Stimulated activated CD8-positive, alpha-beta memory T cell treated with anti-CD3 and anti-CD28 coated beads, Interleukin-4, amount 100 ng/mL, for 4 hours (primary cell): ENCODE results near the gene SNX14.

ENCODE experiments used
- DNase-seq, 2 donors: peaks; one replicate each; pipeline ENCODE4 v3.0.0-alpha.2; 2020; ENCODE audit warnings: low read depth in 2 of 2, low spot score in 1 of 2

Gene SNX14

DNA sequence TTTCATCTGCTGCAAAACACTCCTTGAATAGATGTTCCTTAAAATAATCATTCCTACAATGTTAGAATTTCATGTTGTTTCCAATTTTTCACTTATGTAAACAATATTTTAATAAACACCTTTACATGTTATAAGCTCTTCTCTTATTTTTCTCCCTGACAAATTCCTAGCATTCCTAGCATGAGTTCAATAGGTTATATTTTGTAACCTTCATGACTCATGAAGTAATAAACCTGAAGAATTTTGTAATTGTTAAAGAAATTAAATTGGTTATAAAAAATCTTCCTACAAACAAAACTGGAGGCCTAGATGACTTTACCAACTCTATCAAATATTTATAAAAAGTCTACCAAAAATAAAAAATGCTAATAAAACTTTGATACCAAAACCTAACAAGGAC lies 77.5 kb downstream of the SNX14 start:
- DNase-seq: no peak

DNA sequence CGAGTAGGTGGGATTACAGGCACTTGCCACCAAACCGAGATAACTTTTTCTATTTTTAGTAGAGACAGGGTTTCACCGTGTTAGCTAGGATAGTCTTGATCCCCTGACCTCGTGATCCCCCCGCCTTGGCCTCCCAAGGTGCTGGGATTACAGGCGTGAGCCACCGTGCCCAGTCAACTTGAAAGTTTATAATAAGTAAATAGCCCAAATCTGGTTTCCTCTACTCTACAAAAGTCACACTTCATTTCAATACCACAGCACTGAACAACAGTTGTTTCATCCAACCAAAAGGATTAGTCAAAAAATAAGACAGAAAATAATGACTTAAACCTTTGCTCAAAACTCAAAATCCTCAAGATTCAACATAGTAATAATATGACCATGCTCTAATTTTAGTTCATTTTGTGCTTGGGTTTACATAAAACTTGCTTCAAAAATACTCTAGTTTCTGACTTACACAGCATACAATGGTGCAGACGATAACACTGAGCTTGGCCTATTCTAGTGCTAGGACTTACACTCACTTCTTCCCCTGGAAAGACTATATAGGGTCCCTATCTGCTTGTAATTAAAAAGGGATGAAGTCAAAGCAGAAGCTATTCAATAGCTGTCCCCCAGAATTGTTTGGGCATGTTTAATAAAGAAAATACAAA lies 87.1 kb downstream of the SNX14 start:
- DNase-seq: no peak

DNA sequence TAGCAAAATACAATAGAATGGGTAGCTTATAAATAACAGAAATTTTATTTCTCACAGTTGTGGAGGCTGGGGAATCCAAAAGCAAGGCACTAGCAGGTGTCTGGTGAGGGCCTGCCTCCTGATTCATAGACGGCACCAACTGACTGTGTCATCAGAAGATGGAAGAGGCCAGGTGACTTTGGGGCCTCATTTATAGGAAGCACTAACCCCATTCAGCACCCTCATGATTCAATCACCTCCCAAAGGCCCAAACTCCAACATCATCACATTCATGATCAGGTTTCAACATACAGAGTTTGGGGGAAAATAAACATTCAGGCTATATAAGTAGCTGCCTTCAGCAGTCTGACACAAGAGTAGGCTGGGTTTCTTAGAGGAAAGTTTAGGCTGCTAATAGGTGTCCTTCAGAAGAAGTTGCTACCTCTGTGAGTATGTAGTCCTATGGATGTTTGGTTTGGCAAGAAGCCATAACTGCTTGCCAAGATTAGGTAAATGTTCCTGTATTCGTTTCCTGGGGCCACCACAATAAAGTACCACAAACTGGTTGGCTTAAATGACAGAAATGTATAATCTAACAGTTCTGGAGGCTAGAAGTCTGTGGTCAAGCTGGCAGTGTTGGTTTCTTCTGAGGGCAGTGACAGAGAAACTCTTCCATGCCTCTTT lies 94.9 kb downstream of the SNX14 start:
- DNase-seq: no peak

DNA sequence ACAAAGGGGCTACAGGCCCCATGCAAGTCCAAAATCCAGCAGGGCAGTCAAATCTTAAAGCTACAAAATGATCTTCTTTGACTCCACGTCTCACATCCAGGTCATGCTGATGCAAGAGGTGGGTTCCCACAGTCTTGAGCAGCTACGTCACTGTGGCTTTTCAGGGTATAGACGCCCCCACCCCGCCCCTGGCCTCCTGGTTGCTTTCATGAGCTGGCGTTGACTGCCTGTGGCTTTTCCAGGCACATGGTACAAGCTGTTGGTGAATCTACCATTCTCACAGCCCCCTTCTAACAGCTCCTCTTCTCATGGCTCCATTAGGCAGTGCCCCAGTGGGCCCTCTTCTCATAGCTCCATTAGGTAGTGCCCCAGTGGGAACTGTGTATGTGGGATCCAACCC lies 96.8 kb downstream of the SNX14 start:
- no peak for DNase-seq

DNA sequence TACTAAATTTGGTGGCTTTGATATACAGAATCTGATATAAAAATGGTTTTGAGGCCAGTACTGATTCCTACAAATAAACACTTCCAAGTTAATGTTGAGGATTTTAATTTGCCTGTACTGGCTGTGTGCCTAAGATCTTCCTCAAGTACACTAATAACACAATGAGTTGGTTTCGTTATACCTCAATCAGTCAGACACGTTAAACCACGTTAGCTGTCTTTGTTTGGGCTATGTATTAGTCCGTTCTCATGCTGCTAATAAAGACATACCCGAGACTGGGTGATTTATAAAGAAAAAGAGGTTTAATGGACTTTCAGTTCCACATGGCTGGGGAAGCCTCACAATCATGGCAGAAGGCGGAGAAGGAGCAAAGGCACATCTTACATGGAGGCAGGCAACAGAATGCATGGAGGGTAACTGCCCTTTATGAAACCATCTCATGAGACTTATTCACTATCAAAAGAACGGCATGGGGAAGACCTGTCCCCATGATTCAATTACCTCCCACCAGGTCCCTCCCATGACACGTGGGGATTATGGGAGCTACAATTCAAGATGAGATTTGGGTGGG lies 97.6 kb downstream of the SNX14 start:
- DNase-seq: no peak

DNA sequence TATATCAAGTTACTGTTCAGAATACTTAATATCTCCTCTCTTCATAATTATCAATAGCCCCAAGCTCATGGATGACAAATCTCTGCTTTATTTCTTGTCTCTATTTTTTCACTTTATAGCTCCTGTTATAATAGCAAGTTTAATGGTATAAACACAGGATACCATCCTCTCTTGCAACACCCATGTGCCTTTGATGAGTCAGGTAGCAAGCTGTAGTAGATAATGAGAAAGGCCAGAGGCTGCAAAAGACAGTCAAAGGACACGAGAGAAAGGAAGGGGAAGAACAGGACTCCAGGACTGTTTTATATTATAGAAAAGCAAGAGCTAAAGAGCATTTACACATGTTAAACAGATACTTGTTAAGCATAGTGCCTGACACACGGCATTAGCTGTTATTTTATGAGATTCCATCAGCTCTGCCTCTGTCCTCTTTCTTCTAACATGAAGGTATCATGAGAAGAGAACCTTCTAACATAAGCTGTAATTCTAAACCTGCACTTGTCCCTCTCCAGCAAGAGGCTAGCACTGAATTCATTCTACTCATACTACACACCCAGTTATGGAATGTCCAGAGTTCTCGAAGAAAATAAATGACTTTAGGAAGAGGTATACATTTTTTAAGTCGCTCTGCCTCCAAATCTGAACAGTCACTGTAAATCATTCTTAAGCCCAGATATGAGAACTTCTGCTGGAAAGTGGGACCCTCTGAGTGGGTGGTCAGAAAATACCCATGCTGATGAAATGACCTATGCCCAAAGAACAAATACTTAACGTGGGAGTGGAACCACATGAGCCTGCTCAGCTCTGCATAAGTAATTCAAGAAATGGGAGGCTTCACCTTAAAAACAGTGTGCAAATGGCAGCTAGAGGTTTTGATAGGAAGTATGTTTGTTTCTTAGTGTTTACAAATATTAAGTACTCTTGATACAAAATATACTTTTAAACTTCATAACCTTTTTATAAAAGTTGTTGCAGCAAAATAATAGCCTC lies 98.8 kb downstream of the SNX14 start:
- no peak for DNase-seq

DNA sequence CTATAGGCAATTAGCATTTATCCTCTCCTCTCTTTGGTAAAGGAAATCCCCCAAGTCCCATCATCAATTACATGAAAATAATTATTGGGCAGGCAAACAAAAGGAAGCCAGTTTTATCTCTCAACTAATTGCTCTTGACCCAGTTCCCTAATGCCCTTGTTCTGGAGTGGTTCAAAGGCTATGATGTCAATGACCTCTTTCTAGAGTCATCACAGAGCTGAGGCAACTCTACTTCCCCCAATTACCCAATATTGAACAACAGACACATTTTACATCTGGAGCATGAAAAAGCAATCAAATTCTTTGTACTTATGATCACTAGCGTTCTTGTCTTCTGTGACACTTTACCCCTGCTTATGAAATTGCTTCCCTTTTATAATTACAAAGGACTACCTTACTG lies 100.3 kb downstream of the SNX14 start:
- DNase-seq: no peak

DNA sequence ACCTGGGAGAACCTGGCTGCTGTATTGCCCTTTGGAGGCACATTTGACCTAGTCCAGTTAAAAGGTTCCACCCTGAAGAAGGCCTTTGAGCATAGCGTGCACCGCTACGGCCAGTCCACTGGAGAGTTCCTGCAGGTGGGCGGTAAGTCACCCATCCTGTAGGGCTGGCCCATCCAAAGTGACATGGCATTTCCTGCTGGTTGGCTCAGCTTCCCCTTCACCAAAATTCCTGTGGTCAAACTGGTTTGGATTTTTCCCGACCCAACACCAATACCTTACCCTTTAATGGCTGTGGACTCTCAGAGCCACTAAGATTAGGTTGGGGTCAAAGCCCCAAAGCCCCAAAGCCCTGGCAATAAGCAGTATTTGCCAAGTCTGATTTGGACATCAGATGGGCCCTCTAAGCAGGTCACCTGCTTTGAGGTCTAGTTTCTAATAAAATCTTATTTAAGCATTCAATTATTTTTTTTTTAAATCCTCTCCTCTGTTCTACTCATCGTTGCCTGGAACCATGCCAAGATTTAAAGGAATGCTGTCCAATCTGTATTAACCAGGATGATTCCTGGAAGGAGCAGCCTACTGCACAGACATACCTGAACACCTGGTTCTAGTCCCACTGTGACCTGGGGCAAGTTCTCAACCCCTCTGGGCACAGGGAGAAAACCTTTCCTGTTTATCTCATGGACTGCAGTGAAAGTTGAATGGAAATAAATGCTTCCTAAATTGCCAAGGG lies 103.0 kb downstream of the SNX14 start:
- no peak for DNase-seq

DNA sequence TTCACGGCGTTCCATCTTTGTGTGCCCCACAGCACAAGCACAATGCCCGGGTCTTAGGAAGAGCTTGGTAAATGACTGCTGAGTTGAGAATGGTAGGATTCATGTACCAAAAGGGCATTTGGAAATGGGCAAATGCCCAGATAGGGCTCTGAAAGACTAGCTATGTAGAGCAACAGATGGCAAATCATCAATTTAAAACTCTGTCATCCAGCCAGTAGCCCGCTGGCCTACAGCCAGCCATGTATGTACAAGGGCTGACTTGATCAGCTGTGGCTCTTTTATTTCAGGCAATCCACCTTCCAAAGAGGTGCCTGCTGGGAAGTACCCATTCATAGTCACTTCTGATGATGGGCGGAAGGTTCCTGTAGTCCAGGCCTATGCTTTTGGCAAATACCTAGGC lies 108.7 kb downstream of the SNX14 start:
- DNase-seq: no peak

DNA sequence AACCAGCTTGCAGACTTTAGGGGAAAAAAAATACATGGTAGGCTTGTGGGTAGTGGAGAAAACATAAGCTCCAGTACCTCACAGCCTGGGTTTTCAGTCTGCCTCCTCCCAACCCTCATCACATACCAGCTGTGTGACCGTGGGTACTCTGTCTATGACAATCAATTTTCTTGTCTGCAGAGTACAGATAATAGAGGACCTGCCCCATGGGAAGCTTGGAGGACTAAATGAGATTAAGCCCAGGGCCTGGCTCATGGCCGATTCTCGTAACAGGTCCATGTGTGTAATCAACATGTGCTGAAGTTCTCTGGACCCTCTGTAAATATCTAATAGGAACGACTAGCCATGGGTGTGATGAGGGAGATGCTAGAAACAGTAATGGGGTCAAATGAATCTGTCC lies 109.8 kb downstream of the SNX14 start:
- no peak for DNase-seq

DNA sequence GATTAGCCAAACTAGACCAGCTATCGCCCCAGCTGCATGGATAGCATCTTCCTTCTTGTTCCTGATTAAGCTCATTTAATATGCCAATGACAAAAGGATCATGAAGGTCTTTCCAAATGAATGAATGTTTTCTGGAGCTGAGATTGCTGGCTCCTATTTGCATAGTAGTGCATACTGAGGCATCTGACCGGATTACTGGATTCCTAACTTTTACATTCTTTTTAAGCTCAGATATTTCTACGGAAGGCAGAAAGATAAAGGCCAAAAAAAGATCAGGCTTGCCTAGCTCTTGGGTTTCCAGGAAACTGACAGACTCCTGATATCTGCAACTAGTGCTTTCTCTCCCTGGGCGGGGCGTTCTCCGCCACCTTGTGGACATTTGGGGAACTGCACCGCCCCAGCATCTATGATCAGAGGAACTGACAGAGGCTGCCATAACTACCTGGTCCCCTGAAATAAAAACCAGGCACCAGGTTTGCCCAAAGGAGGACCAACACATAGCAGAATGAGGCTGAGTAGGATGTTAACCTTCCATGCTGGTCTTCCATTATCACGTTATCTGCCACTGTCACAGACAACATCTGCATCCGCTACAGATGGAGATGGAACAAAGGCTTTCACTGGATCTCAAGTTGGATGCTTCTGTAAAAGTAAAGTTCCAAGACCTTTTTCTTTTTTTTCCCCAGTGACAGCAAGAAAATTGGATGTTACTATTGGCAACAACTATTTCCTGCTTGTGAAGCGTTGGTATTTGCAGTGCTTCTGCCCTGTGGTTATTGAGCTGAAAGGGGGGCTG lies 110.6 kb downstream of the SNX14 start:
- DNase-seq: peak; percentile 64 to 83

DNA sequence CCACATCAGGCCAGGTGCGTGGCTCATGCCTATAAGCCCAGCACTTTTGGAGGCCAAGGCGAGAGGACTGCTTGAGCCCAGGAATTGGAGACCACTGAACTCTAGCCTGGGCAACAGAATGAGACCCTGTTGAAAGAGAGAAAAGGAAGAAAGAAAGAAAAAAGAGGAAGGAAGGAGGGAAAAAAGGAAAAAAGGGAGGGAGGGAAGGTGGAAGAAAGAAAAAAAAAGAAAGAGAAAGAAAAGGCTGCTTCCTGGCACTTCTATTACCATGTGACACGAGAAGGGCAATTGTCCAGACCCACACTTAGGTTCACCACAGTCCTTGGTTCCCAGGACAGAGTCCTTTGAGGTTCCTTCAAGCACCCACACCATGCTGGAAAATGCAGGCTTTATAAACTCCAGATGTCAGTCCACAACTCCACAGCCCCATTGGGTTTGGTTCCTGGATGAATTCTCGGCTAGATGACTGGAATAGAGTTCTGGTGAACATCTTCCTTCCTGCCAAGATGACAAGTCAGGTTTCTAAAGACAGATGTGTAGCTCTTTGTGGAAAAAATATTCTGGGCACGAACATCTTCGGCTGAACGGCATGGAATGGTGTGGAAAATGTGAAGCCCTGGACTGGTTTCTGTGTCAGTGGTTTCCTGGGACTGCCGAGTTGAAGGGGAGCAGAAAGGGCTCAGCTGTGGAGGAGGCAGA lies 111.3 kb downstream of the SNX14 start:
- DNase-seq: no peak

DNA sequence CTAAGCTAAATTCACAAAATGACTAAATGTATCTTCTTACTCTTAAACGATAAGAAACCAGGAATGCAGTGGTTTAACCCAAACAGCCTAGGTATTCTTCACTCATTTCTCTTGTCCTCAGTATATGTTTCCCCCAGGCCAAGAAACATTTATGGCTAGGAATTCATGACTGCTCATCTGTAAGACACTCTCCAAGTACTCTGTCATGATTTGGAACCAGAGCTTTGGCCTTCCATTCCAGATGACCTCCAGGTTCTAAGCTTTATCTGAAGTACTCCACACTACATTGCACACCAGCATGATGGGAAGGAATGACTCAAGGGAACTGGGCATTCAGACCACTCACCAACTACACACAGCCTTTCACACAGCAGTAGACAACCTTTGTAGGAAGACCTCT lies 114.5 kb downstream of the SNX14 start:
- no peak for DNase-seq

DNA sequence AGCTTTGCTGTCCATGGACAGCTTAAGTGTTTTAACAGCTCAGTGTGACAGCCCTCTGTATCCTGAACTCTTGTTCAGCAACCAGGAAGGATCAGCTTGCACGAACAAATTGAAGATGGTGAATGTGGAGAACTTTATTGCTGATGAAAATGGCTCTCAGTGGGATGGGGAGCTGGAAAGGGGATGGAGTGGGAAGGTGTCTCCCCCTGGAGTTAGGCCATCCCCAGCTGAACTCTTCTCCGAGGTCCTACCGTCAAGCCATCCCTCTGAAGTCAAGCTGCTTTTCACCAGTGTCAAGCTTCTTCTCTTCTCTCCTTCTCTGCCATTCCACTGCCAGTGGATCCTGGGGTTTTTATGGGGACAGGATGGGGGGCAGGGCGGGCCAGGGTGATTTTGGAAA lies 117.1 kb downstream of the SNX14 start:
- no peak for DNase-seq

DNA sequence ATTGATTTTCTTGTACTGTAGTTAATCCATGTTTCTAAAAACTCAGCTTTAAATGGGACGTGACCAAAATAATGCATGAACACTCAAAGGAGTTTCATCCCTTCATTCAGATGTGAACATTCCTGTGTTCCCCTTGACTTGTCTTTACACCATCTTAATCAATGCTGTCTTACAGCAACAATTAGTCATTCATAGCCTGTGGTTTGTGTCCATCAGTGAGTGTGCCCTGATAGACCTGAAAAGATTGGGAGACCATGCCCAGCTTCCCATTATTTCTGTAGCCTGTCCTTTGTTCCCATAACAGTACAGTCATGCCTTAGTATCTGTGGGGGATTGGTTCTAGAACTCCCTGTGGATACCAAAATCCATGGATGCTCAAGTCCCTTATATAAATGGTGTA lies 119.9 kb downstream of the SNX14 start:
- DNase-seq: no peak

DNA sequence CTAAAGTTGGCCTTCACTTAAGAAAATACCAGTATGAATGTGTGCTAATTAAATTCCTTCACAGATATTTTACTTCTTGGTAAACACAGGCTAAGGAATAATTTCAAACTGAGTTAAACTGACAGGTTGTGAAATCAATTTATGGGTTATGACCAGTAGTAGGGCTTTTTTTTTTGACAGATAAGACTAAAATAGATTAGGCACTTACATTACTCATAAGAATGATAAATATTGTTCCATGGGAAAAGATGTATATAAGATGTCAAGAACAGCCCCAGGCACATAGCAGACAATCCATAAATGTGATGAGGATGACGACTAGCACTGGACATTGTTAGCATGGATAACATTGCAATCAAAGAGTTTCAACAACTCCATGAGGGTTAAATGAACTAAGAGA lies 120.9 kb downstream of the SNX14 start:
- DNase-seq: no peak

DNA sequence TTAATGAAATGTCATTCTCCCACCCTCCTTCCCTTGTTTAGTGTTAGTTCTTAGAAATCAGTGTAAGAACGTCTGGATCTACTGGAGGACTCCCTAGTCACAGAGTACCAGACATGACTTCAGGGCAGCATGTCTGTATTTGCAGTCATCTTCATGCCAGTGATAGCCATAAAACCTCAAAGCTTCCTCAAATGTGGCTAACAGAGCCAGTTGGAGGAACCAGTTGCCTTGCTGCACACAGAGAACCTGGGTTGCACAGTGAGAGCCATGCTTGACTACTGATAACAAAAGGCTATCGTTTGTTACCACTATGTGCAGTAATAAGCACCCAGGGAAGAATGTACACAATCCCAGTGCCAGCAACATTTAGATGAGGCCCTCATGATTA lies 123.6 kb downstream of the SNX14 start:
- DNase-seq: no peak

DNA sequence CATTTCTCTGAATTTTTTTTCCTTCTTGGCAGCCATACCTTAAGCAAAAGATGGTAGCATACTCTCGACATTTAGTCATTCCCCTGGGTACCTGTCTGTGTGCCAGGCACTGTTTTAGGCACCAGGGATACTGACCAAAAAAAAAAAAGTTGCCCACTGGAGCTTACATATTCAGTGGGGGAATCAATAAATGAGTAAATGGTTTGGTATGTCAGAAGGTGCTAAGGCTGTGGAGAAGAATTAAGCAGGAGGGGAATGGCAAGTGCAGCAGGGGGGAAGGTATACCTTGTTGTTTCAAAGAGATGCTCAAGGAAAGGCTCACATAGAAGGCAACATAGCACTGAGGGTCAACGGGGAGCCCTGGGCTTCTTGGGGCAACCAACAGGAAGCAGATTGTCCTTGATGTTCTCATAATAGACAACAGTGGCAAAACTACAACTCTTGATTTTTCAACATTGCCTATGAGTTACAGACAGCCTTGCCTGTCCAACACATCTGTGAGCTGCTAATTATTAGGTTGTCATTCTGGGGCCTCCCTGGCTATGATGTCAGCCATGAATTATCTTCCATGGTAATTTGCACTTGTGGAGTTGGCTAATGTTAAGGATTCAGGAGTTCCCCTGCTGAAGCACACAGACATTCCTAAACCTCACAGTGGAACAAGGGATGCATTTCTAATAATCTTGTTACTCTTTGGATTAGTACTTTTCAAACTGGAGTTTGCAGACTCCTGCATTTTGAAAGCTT lies 124.2 kb downstream of the SNX14 start:
- no peak for DNase-seq

DNA sequence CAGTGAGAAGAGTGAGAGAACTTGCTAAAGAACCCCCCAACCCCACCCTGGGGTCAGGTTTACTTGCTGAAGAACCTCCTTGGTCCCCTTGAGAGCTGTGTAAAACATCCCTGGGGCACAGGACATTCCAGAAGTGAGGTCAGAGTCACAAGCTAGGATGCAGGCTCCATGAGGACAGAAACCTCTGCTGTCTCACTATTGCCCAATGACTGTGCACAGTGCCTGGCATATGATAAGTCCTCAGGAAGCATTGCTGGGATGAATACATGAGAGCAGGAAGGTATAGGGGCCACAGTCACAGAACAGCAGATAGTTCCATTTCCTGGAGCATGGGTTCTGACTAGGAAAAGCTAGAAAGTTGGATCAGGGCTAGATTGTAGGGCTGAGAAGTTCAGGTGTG lies 125.3 kb downstream of the SNX14 start:
- no peak for DNase-seq
